GM23338 (cell line): Measurements from ENCODE around the gene SLC12A3. TPM values are rescaled to one million over a fixed set of nuclear protein-coding genes. Genes with fewer than 3 reads are reported as not detected.

Experiments
- ATAC-seq: fragments of 200-7000 bp; cut with Tn5 transposase; 3 replicates; pipeline ENCODE4 v1.9.1; 2020
- DNase-seq: peaks from one replicate; pipeline ENCODE4 v3.0.0-alpha.2; 2015; ENCODE audit warnings: low spot score
- H2AFZ ChIP-seq: fragments of 200-600 bp; sonication (generic); 2 replicates; pipeline ENCODE4 v1.8.0; 2016; ENCODE audit warnings: antibody characterized with exemption, mild to moderate bottlenecking, moderate library complexity
- H3F3A ChIP-seq: fragments of 200-600 bp; sonication (generic); replicated peaks from 2 replicates; pipeline ENCODE4 v1.8.0; 2017; ENCODE audit warnings: antibody characterized with exemption, mixed run types, low read depth
- H3K27ac ChIP-seq: fragments of 200-600 bp; sonication (generic); 2 replicates; pipeline ENCODE4 v1.6.1; 2016; ENCODE audit warnings: low read depth
- H3K27me3 ChIP-seq: fragments of 200-600 bp; sonication (generic); 2 replicates; pipeline ENCODE4 v1.8.0; 2016; ENCODE audit warnings: mild to moderate bottlenecking, mixed run types, moderate library complexity; ENCODE audit not compliant: insufficient read depth
- H3K36me3 ChIP-seq: fragments of 200-600 bp; sonication (generic); 2 replicates; pipeline ENCODE4 v1.8.0; 2016; ENCODE audit warnings: mild to moderate bottlenecking; ENCODE audit not compliant: insufficient read depth
- H3K4me1 ChIP-seq: fragments of 200-600 bp; sonication (generic); 2 replicates; pipeline ENCODE4 v1.8.0; 2016; ENCODE audit warnings: mild to moderate bottlenecking, moderate library complexity; ENCODE audit not compliant: insufficient read depth
- H3K4me2 ChIP-seq: fragments of 200-600 bp; sonication (generic); 2 replicates; pipeline ENCODE4 v1.7.1; 2017; ENCODE audit warnings: mixed run types
- H3K4me3 ChIP-seq: fragments of 200-600 bp; sonication (generic); 2 replicates; pipeline ENCODE4 v1.6.1; 2016; ENCODE audit warnings: mixed run types
- H3K79me2 ChIP-seq: fragments of 200-600 bp; sonication (generic); replicated peaks from 2 replicates; pipeline ENCODE4 v1.8.0; 2017; ENCODE audit warnings: mild to moderate bottlenecking; ENCODE audit not compliant: insufficient read depth
- H3K9me2 ChIP-seq: fragments of 200-600 bp; sonication (generic); 2 replicates; pipeline ENCODE4 v1.8.0; 2017; ENCODE audit not compliant: insufficient read depth
- H4K20me1 ChIP-seq: fragments of 200-600 bp; sonication (generic); replicated peaks from 2 replicates; pipeline ENCODE4 v1.8.0; 2017; ENCODE audit warnings: mild to moderate bottlenecking; ENCODE audit not compliant: insufficient read depth
- H3K27ac Mint-ChIP-seq: 2 replicates; pipeline ENCODE4 v1.8.0; 2020; ENCODE audit warnings: inconsistent platforms, mild to moderate bottlenecking, moderate library complexity, mixed read lengths
- H3K27me3 Mint-ChIP-seq: 3 replicates; pipeline ENCODE4 v1.8.0; 2022; ENCODE audit warnings: low read depth, mild to moderate bottlenecking, moderate library complexity, mixed read lengths, inconsistent platforms; ENCODE audit not compliant: insufficient read depth, poor library complexity
- H3K36me3 Mint-ChIP-seq: 3 replicates; pipeline ENCODE4 v1.8.0; 2021; ENCODE audit warnings: low read depth, mild to moderate bottlenecking, inconsistent platforms, moderate library complexity, mixed read lengths
- H3K4me1 Mint-ChIP-seq: 3 replicates; pipeline ENCODE4 v1.8.0; 2020; ENCODE audit warnings: mild to moderate bottlenecking, inconsistent platforms, mixed read lengths
- H3K4me3 Mint-ChIP-seq: 3 replicates; pipeline ENCODE4 v1.8.0; 2021; ENCODE audit warnings: moderate library complexity, mild to moderate bottlenecking, inconsistent platforms, mixed read lengths
- H3K9me3 Mint-ChIP-seq: 3 replicates; pipeline ENCODE4 v1.8.0; 2020; ENCODE audit warnings: moderate library complexity, mild to moderate bottlenecking, inconsistent platforms, mixed read lengths
- CREB1 ChIP-seq: fragments of 250-450 bp; sonication (Bioruptor Pico); IDR thresholded peaks from 2 replicates; pipeline ENCODE4 v1.5.0; 2020; ENCODE audit warnings: low read depth, mild to moderate bottlenecking, moderate library complexity
- CTCF ChIP-seq, 2 experiments: fragments of 200-600 bp in 1 of 2; sonication (generic) in 1 of 2; conservative IDR thresholded peaks; 2 replicates each; pipeline versions ENCODE4 v1.5.1 to v1.6.1; 2016 to 2017; ENCODE audit warnings: antibody characterized with exemption in 2 of 2, low read depth in 2 of 2, mild to moderate bottlenecking in 2 of 2, moderate library complexity in 1 of 2
- EZH2 ChIP-seq: fragments of 200-600 bp; sonication (generic); IDR thresholded peaks from one replicate; pipeline ENCODE4 v1.8.0; 2017; ENCODE audit warnings: antibody characterized with exemption, mild to moderate bottlenecking, low read depth; ENCODE audit not compliant: unreplicated experiment
- EZH2phosphoT487 ChIP-seq: fragments of 200-600 bp; sonication (generic); IDR thresholded peaks from one replicate; pipeline ENCODE4 v1.8.1; 2018; ENCODE audit warnings: antibody characterized with exemption; ENCODE audit not compliant: unreplicated experiment
- JUNB ChIP-seq: IDR thresholded peaks from one replicate; pipeline ENCODE4 v1.6.1; 2016; ENCODE audit warnings: antibody characterized with exemption; ENCODE audit not compliant: unreplicated experiment
- REST ChIP-seq: IDR thresholded peaks from one replicate; pipeline ENCODE4 v1.6.1; 2018; ENCODE audit warnings: antibody characterized with exemption; ENCODE audit not compliant: unreplicated experiment
- STAT1 ChIP-seq: IDR thresholded peaks from one replicate; pipeline ENCODE4 v1.6.1; 2016; ENCODE audit warnings: antibody characterized with exemption; ENCODE audit not compliant: unreplicated experiment
- ZNF114 ChIP-seq: fragments of 250-450 bp; sonication (Bioruptor Pico); IDR thresholded peaks from 2 replicates; pipeline ENCODE4 v1.5.0; 2020; ENCODE audit warnings: mild to moderate bottlenecking, moderate library complexity
- ZNF331 ChIP-seq: fragments of 250-450 bp; sonication (Bioruptor Pico); IDR thresholded peaks from 2 replicates; pipeline ENCODE4 v1.5.0; 2020; ENCODE audit warnings: low read depth, mild to moderate bottlenecking, moderate library complexity
- ZNF462 ChIP-seq: fragments of 250-450 bp; sonication (Bioruptor Pico); IDR thresholded peaks from 2 replicates; pipeline ENCODE4 v1.5.0; 2020; ENCODE audit warnings: mild to moderate bottlenecking, moderate library complexity
- polyA plus RNA-seq: library from polyadenylated mRNA; unstranded; fragments of >200 nt; fragmentation: Nextera tagmentation; extraction: Ambion mirVana; gene quantifications from 2 replicates; pipeline ENCODE4 v1.2.1, GENCODE V29; 2016
- total RNA-seq: library from RNA; depleted of rRNA; stranded (reverse); fragments of >200 nt; shearing (Covaris generic); gene quantifications from 2 replicates; pipeline ENCODE4 v1.2.3, GENCODE V29; 2014
- TF ChIP-seq, protein P1 (sequence below): IDR thresholded peaks from 2 replicates; pipeline ENCODE4 v1.6.1; 2016; ENCODE audit warnings: antibody characterized with exemption

The SLC12A3 gene
- total and polyA plus RNA-seq, 2 experiments from 2014 or later: not detected

GRCh38 chr16:56815721-56816120, 49.3 kb upstream of the SLC12A3 start:
- H3K4me1 ChIP-seq: no peaks in the 10 kb centered on the region

More at GRCh38 chr16:56815721-56816120, 49.3 kb upstream of the SLC12A3 start:
- TF ChIP-seq, protein P1, sequence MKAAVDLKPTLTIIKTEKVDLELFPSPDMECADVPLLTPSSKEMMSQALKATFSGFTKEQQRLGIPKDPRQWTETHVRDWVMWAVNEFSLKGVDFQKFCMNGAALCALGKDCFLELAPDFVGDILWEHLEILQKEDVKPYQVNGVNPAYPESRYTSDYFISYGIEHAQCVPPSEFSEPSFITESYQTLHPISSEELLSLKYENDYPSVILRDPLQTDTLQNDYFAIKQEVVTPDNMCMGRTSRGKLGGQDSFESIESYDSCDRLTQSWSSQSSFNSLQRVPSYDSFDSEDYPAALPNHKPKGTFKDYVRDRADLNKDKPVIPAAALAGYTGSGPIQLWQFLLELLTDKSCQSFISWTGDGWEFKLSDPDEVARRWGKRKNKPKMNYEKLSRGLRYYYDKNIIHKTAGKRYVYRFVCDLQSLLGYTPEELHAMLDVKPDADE: no peak
- TF ChIP-seq EZH2: no peak
- TF ChIP-seq STAT1: no peak
- TF ChIP-seq ZNF331 (CRISPR knock-in tag): no peak
- TF ChIP-seq REST: no peak
- no peak for TF ChIP-seq EZH2phosphoT487
- TF ChIP-seq ZNF462 (CRISPR knock-in tag): no peak
- no peak for TF ChIP-seq CREB1 (CRISPR knock-in tag)
- TF ChIP-seq CTCF (conservative IDR thresholded peaks at IDR 0.05; ENCODE audit: low read depth in 2 of 2): no peak
- no peak for TF ChIP-seq ZNF114 (CRISPR knock-in tag)
- no peak for TF ChIP-seq JUNB
- Histone ChIP-seq H3F3A (no peaks in the 10 kb centered on the region), H3K36me3 (0 out of 2 replicates have a peak, but pooled peaks cover 4% of the 10 kb centered on the region), H3K27me3 (no peaks in the 10 kb centered on the region), H4K20me1 (no peaks in the 10 kb centered on the region; the same call in 1 of the 2 replicates), H3K9me2 (no peaks in the 10 kb centered on the region), H3K4me3 (no peak overlapping the region), H3K4me2 (no peak overlapping the region), H3K79me2 (0 out of 2 replicates have a peak, but pooled peaks cover 16% of the 10 kb centered on the region), H3K27ac (no peak overlapping the region), H2AFZ (no peak overlapping the region)
- H3K4me3 Mint-ChIP-seq: no peak overlapping the region
- no peaks in the 10 kb centered on the region for H3K4me1 Mint-ChIP-seq
- H3K36me3 Mint-ChIP-seq: peaks cover 4% of the 10 kb centered on the region; the same call in 2 of the 3 replicates
- DNase-seq: no peak
- H3K27me3 Mint-ChIP-seq: peaks cover 2% of the 10 kb centered on the region
- no peak overlapping the region for H3K27ac Mint-ChIP-seq
- no peak for ATAC-seq
- no peaks in the 10 kb centered on the region for H3K9me3 Mint-ChIP-seq
